DOHH2 (cell line): ENCODE measurements around the gene UNC5A.

Source experiments
- H3F3A ChIP-seq: fragments of 200-600 bp; sonication (generic), shearing (Covaris generic); 2 replicates; pipeline ENCODE4 v1.6.0; 2016; ENCODE audit warnings: antibody characterized with exemption, mild to moderate bottlenecking; ENCODE audit not compliant: control insufficient read depth, insufficient read depth
- H3K27ac ChIP-seq: fragments of 200-600 bp; sonication (generic); 2 replicates; pipeline ENCODE4 v1.5.1; 2014; ENCODE audit warnings: low read depth, mild to moderate bottlenecking, low read length, moderate library complexity
- H3K27me3 ChIP-seq: fragments of 200-600 bp; sonication (generic); 2 replicates; pipeline ENCODE4 v1.6.1; 2014; ENCODE audit warnings: mild to moderate bottlenecking, low read length, mixed read lengths; ENCODE audit not compliant: control insufficient read depth
- H3K36me3 ChIP-seq: fragments of 200-600 bp; sonication (generic); 2 replicates; pipeline ENCODE4 v1.6.1; 2014; ENCODE audit warnings: mild to moderate bottlenecking, low read length, moderate library complexity, mixed read lengths; ENCODE audit not compliant: control insufficient read depth
- H3K4me1 ChIP-seq: fragments of 200-600 bp; sonication (generic); 2 replicates; pipeline ENCODE4 v1.6.1; 2014; ENCODE audit warnings: mild to moderate bottlenecking, low read length, mixed read lengths; ENCODE audit not compliant: control insufficient read depth
- H3K4me2 ChIP-seq: fragments of 200-600 bp; sonication (generic); 2 replicates; pipeline ENCODE4 v1.6.0; 2014; ENCODE audit warnings: mild to moderate bottlenecking, low read length, moderate library complexity
- H3K4me3 ChIP-seq: fragments of 200-600 bp; sonication (generic); 2 replicates; pipeline ENCODE4 v1.5.1; 2014; ENCODE audit warnings: mild to moderate bottlenecking, low read length, mixed read lengths
- H3K79me2 ChIP-seq: fragments of 200-600 bp; sonication (generic); 2 replicates; pipeline ENCODE4 v1.6.1; 2014; ENCODE audit warnings: mild to moderate bottlenecking, low read length, mixed read lengths; ENCODE audit not compliant: control insufficient read depth
- H3K9me2 ChIP-seq: fragments of 200-600 bp; sonication (generic); replicated peaks from 2 replicates; pipeline ENCODE4 v1.6.1; 2014; ENCODE audit warnings: mild to moderate bottlenecking, low read length, mixed read lengths; ENCODE audit not compliant: control insufficient read depth
- H3K9me3 ChIP-seq: fragments of 200-600 bp; sonication (generic); 2 replicates; pipeline ENCODE4 v1.6.1; 2014; ENCODE audit warnings: antibody characterized with exemption, low read length, mixed read lengths; ENCODE audit not compliant: control insufficient read depth, insufficient read depth
- H4K20me1 ChIP-seq: fragments of 200-600 bp; sonication (generic); 2 replicates; pipeline ENCODE4 v1.6.0; 2014; ENCODE audit warnings: low read depth, mild to moderate bottlenecking, antibody characterized with exemption, low read length, moderate library complexity; ENCODE audit not compliant: control insufficient read depth, insufficient read depth
- CTCF ChIP-seq: fragments of 200-600 bp; sonication (generic); IDR thresholded peaks from one replicate; pipeline ENCODE4 v1.5.1; 2014; ENCODE audit warnings: antibody characterized with exemption, mild to moderate bottlenecking, low read depth, low read length; ENCODE audit not compliant: poor library complexity, severe bottlenecking
- EZH2phosphoT487 ChIP-seq: fragments of 200-600 bp; sonication (generic); IDR thresholded peaks from 2 replicates; pipeline ENCODE4 v1.6.1; 2017; ENCODE audit warnings: borderline replicate concordance, mild to moderate bottlenecking, antibody characterized with exemption, low read length, moderate library complexity, mixed read lengths

The UNC5A gene

DNA sequence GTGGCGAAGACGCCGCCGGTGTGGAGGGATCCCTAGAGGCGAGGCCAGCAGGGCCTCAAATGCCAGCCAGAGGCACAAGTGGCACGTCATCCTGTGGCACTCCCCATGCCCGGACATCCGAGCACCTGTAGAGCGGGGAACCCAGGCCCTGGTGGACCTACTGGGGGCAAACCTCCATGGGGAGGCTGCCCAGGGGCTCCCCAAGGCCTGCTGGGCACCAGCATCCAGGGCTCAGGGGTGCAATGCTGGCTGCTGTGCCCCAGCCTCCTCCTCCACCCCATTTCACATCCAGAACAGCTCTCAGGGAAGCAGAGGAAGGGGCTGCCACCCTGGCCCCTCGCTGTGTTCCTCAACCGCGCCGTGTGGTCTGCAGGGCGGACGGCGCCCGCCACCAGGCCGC, 45.2 kb downstream of the UNC5A start:
- Histone ChIP-seq H3F3A (no peaks in the 10 kb centered on the region), H4K20me1 (no peaks in the 10 kb centered on the region), H3K27ac (no peak overlapping the region), H3K36me3 (no peaks in the 10 kb centered on the region), H3K27me3 (no peaks in the 10 kb centered on the region), H3K79me2 (no peaks in the 10 kb centered on the region), H3K4me3 (no peak overlapping the region), H3K9me2 (no peaks in the 10 kb centered on the region), H3K4me2 (no peak overlapping the region), H3K4me1 (no peaks in the 10 kb centered on the region), H3K9me3 (no peaks in the 10 kb centered on the region)
- TF ChIP-seq CTCF = no peak
- no peak for TF ChIP-seq EZH2phosphoT487

DNA sequence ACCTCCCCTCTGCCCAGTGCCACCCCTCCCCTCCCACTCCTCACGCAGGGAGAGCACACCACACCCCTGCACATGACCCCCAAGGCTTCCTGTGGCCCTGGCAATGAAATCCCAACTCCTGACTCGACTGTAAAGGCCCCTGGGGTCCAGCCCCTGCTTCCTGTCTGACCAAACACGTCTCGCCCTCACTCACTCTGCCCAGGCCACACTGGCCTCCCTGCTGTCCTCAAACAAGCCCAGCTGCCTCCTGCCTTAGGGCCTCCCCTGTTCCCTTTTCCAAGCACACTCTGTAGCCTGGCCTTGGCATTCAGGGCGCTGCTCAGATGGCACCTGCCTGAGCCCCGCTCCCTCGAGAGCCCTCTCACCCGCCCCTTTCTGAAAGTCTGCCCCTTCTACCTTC, 46.4 kb downstream of the UNC5A start:
- Histone ChIP-seq H3K9me3 (no peaks in the 10 kb centered on the region), H3F3A (no peaks in the 10 kb centered on the region), H3K9me2 (no peaks in the 10 kb centered on the region), H3K4me3 (no peak overlapping the region), H3K79me2 (no peaks in the 10 kb centered on the region), H3K27me3 (no peaks in the 10 kb centered on the region), H4K20me1 (no peaks in the 10 kb centered on the region), H3K36me3 (no peaks in the 10 kb centered on the region), H3K4me2 (no peak overlapping the region), H3K4me1 (no peaks in the 10 kb centered on the region), H3K27ac (no peak overlapping the region)
- TF ChIP-seq EZH2phosphoT487 (no peak), CTCF (no peak)

DNA sequence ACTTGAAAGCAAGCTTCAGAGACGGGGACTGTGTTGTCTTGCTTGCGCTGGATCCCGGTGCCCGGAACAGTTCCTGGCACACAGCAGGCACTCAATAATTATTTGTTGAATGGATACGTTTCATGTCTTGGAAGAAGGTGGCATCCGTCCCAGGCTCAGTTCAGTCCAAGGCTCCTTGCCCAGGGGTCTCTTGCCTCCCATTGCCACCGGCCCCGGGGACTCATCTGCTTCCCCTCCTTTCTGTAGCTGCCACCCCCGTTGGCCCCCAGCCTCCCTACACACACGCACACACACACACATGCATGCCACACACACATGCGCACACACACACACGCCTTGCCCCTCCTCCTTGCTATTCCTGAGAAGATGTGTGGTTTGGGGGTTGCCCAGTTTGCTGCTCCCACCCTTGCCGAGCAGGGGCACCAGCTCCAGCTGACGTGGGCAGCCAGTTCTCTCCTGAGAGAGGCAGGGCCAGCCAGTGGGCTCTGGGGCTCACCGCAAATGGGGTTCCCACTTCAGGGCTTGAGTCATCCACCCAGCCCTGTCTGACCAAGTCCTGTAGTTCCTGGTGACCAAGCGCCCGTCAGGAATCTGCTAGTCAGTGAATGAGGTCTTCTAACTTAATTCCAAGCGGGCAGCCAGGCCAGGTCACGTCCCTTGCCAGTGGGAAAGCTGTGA, 47.0 kb downstream of the UNC5A start:
- no peaks in the 10 kb centered on the region for H3K36me3 ChIP-seq
- no peaks in the 10 kb centered on the region; the same call in 1 of the 2 replicates for H3K4me1 ChIP-seq
- no peak overlapping the region for H3K27ac ChIP-seq
- no peaks in the 10 kb centered on the region for H3K79me2 ChIP-seq
- H3F3A ChIP-seq = no peaks in the 10 kb centered on the region
- no peaks in the 10 kb centered on the region for H3K9me3 ChIP-seq
- H3K4me3 ChIP-seq = no peak overlapping the region
- H3K4me2 ChIP-seq = no peak overlapping the region
- no peaks in the 10 kb centered on the region for H3K9me2 ChIP-seq
- H3K27me3 ChIP-seq = no peaks in the 10 kb centered on the region
- H4K20me1 ChIP-seq = no peaks in the 10 kb centered on the region
- no peak for TF ChIP-seq CTCF
- no peak for TF ChIP-seq EZH2phosphoT487
